HL-60 (cell line): ENCODE measurements around the gene EYS.

Experiments used
- CTCF ChIP-seq: IDR thresholded peaks from one replicate; pipeline ENCODE4 v1.5.1; 2011; ENCODE audit warnings: low read length, control low read depth, inconsistent platforms; ENCODE audit not compliant: insufficient read depth
- POLR2AphosphoS5 ChIP-seq: IDR thresholded peaks from 2 replicates; pipeline ENCODE4 v1.6.1; 2012; ENCODE audit warnings: low read depth

- no peak for TF ChIP-seq CTCF
- no peak for TF ChIP-seq POLR2AphosphoS5
These were observed 810.1 kb downstream of the EYS start for GRCh38 chr6:64896939-64897338.
